ENCODE measurements around the gene RPGRIP1.

DNA sequence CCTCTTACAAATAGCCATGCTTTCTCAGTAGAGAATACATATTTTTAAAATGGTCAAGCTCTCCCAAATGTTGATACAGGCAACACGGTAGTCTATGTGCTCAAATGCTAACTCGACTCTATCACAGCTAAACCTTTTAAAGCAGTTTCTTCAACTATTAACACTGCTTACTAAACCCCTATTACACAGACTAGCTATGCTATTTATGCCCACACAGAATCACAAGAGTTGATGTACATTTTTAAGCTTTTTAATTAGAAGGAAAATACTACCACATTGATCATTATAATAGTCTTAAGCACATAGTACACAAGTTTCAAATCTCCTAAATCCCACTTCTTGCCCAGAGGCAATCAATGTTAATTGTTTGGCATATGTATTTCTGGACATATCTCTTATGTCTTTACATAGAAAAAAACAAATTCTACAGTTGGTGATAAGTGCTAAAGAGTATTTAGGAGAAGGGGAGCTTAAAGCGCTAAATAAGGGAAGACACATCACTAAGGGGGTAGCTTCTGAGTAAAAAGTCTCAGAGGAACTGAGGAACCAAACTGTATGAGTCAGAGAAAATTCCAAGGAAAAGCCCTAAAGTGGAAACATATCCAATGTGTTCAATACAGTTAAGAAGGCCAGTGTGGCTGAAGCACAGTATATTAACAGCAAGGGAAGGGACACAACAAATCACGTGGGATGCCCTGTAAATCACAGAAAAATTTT, 24.3 kb upstream of the RPGRIP1 start:
- TF ChIP-seq, protein P1, sequence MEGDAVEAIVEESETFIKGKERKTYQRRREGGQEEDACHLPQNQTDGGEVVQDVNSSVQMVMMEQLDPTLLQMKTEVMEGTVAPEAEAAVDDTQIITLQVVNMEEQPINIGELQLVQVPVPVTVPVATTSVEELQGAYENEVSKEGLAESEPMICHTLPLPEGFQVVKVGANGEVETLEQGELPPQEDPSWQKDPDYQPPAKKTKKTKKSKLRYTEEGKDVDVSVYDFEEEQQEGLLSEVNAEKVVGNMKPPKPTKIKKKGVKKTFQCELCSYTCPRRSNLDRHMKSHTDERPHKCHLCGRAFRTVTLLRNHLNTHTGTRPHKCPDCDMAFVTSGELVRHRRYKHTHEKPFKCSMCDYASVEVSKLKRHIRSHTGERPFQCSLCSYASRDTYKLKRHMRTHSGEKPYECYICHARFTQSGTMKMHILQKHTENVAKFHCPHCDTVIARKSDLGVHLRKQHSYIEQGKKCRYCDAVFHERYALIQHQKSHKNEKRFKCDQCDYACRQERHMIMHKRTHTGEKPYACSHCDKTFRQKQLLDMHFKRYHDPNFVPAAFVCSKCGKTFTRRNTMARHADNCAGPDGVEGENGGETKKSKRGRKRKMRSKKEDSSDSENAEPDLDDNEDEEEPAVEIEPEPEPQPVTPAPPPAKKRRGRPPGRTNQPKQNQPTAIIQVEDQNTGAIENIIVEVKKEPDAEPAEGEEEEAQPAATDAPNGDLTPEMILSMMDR (IDR thresholded peaks at IDR 0.05; ENCODE audit: borderline replicate concordance, extremely low read depth, low read length, poor library complexity, severe bottlenecking), result no peak
- TF ChIP-seq EZH2 (IDR thresholded peaks at IDR 0.05; ENCODE audit: borderline replicate concordance, low read depth, low read length, severe bottlenecking), result no peak

Data from DND-41 (cell line).